ENCODE data around the gene ANKS1B. TPM values are rescaled to one million over a fixed set of nuclear protein-coding genes. Genes with fewer than 3 reads are reported as not detected.
"Not testable (repeated sequence)": the region's sequence is repeated elsewhere in the genome, so short reads cannot be mapped to it uniquely, and the experiment has no call there.

The ANKS1B gene
- total RNA-seq, 1 donor from 2014 or later = 2.3 TPM

- Mint-ChIP-seq H3K4me3 (ENCODE audit: unreplicated experiment) (no peak overlapping the region), H3K4me1 (ENCODE audit: low read depth) (no peaks in the 10 kb centered on the region), H3K36me3 (ENCODE audit: low read depth) (no peaks in the 10 kb centered on the region), H3K9me3 (ENCODE audit: low read depth) (no peaks in the 10 kb centered on the region), H3K27me3 (ENCODE audit: low read depth) (peaks cover 6% of the 10 kb centered on the region), H3K27ac (ENCODE audit: unreplicated experiment) (no peak overlapping the region)
- TF ChIP-seq, protein P1, sequence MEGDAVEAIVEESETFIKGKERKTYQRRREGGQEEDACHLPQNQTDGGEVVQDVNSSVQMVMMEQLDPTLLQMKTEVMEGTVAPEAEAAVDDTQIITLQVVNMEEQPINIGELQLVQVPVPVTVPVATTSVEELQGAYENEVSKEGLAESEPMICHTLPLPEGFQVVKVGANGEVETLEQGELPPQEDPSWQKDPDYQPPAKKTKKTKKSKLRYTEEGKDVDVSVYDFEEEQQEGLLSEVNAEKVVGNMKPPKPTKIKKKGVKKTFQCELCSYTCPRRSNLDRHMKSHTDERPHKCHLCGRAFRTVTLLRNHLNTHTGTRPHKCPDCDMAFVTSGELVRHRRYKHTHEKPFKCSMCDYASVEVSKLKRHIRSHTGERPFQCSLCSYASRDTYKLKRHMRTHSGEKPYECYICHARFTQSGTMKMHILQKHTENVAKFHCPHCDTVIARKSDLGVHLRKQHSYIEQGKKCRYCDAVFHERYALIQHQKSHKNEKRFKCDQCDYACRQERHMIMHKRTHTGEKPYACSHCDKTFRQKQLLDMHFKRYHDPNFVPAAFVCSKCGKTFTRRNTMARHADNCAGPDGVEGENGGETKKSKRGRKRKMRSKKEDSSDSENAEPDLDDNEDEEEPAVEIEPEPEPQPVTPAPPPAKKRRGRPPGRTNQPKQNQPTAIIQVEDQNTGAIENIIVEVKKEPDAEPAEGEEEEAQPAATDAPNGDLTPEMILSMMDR (IDR thresholded peaks at IDR 0.05) = no peak
- no peak for DNase-seq (ENCODE audit: low spot score)
Measured at GRCh38 chr12:99800605-99801004, 184.1 kb downstream of the ANKS1B start.

DNA sequence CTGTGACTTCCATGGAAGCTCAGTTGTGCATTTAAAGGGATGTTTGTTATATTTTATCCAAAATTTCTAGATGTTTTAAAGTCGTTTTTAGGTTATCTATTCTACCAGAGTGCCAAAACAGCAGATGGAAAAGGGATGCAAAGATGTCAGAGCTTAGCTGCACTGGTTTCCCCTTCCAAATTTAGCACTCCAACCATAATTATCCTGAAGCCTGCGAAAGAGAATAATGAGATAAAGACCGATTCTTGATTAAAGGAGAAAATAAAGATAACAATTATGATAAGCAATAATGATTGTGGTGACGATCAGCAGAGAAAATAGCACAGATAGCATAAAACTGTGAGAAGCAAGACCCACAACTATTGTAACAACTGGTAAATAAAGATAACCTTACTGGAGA, 186.8 kb downstream of the ANKS1B start:
- H3K4me1 Mint-ChIP-seq (ENCODE audit: low read depth); H3K27me3 Mint-ChIP-seq (ENCODE audit: low read depth); H3K36me3 Mint-ChIP-seq (ENCODE audit: low read depth); DNase-seq (ENCODE audit: low spot score); H3K27ac Mint-ChIP-seq (ENCODE audit: unreplicated experiment); H3K9me3 Mint-ChIP-seq (ENCODE audit: low read depth); H3K4me3 Mint-ChIP-seq (ENCODE audit: unreplicated experiment): not testable (repeated sequence)

- H3K36me3 Mint-ChIP-seq (ENCODE audit: low read depth) = no peaks in the 10 kb centered on the region
Measured at GRCh38 chr12:99783421-99783820, 201.3 kb downstream of the ANKS1B start.

GRCh38 chr12:99772274-99772673, 212.5 kb downstream of the ANKS1B start:
- DNase-seq (ENCODE audit: low spot score) = no peak
- H3K27ac Mint-ChIP-seq (ENCODE audit: unreplicated experiment) = no peak overlapping the region

More at GRCh38 chr12:99783421-99783820, 201.3 kb downstream of the ANKS1B start:
- TF ChIP-seq, protein P1 (IDR thresholded peaks at IDR 0.05) = no peak
- Mint-ChIP-seq H3K9me3 (ENCODE audit: low read depth) (no peaks in the 10 kb centered on the region), H3K4me1 (ENCODE audit: low read depth) (no peaks in the 10 kb centered on the region), H3K4me3 (ENCODE audit: unreplicated experiment) (no peak overlapping the region), H3K27me3 (ENCODE audit: low read depth) (peaks cover 6% of the 10 kb centered on the region), H3K27ac (ENCODE audit: unreplicated experiment) (no peak overlapping the region)
- DNase-seq (ENCODE audit: low spot score) = no peak

GRCh38 chr12:99771659-99772058, 213.1 kb downstream of the ANKS1B start:
- H3K4me1 Mint-ChIP-seq (ENCODE audit: low read depth) = no peaks in the 10 kb centered on the region
- TF ChIP-seq, protein P1 (IDR thresholded peaks at IDR 0.05) = no peak
- H3K27me3 Mint-ChIP-seq (ENCODE audit: low read depth) = peaks cover 11% of the 10 kb centered on the region
- H3K36me3 Mint-ChIP-seq (ENCODE audit: low read depth) = no peaks in the 10 kb centered on the region
- DNase-seq (ENCODE audit: low spot score) = no peak
- H3K4me3 Mint-ChIP-seq (ENCODE audit: unreplicated experiment) = no peak overlapping the region
- H3K9me3 Mint-ChIP-seq (ENCODE audit: low read depth) = peaks cover 4% of the 10 kb centered on the region
- H3K27ac Mint-ChIP-seq (ENCODE audit: unreplicated experiment) = no peak overlapping the region

More at GRCh38 chr12:99772274-99772673, 212.5 kb downstream of the ANKS1B start:
- peaks cover 13% of the 10 kb centered on the region for H3K27me3 Mint-ChIP-seq (ENCODE audit: low read depth)
- no peaks in the 10 kb centered on the region for H3K36me3 Mint-ChIP-seq (ENCODE audit: low read depth)
- TF ChIP-seq, protein P1 (IDR thresholded peaks at IDR 0.05) = no peak
- no peaks in the 10 kb centered on the region for H3K4me1 Mint-ChIP-seq (ENCODE audit: low read depth)
- H3K9me3 Mint-ChIP-seq (ENCODE audit: low read depth) = peaks cover 4% of the 10 kb centered on the region
- no peak overlapping the region for H3K4me3 Mint-ChIP-seq (ENCODE audit: unreplicated experiment)

DNA sequence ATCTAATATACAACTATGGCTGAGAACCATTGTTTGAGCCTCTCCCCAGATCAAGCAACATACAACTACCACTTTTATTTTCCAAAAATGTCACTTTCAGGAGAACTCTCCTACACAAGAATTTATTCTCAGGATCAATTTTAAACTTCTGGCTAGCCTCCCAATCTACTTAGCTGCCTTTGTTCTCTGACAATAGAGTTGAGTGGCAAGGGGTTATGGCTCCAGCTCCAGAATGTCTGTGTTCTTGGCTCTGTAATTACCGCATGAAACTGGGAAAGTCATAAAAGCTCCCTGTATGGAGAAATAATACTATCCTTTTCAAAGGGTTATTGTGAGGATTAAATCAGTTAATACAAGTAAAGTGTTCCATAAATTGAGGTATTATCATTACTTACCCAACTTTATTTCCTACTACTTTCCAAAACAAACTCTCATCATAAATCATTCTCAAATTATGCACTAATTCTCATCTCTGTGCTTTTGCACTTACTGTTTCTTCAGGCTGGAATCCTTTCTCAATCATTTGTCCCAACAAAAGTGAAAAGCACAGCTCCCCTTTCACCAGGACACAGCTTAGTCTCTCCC, 215.2 kb downstream of the ANKS1B start:
- TF ChIP-seq, protein P1 (IDR thresholded peaks at IDR 0.05) = no peak
- peaks cover 4% of the 10 kb centered on the region for H3K9me3 Mint-ChIP-seq (ENCODE audit: low read depth)
- H3K27ac Mint-ChIP-seq (ENCODE audit: unreplicated experiment) = no peak overlapping the region
- H3K27me3 Mint-ChIP-seq (ENCODE audit: low read depth) = peaks cover 21% of the 10 kb centered on the region
- no peak for DNase-seq (ENCODE audit: low spot score)
- no peaks in the 10 kb centered on the region for H3K4me1 Mint-ChIP-seq (ENCODE audit: low read depth)
- H3K4me3 Mint-ChIP-seq (ENCODE audit: unreplicated experiment) = no peak overlapping the region
- no peaks in the 10 kb centered on the region for H3K36me3 Mint-ChIP-seq (ENCODE audit: low read depth)
